MM.1S (cell line): ENCODE measurements around the gene PSMD12.

Experiments used
- DNase-seq: peaks from one replicate; pipeline ENCODE4 v3.0.0-alpha.2; 2015
- H2AFZ ChIP-seq: fragments of 300-600 bp; sonication (generic); 2 replicates; pipeline ENCODE4 v1.6.0; 2016; ENCODE audit warnings: antibody characterized with exemption, low read length
- H3F3A ChIP-seq: fragments of 300-600 bp; sonication (generic); 2 replicates; pipeline ENCODE4 v1.6.1; 2016; ENCODE audit warnings: mild to moderate bottlenecking, antibody characterized with exemption, low read length, moderate library complexity, mixed read lengths; ENCODE audit not compliant: insufficient read depth
- H3K27ac ChIP-seq: fragments of 300-600 bp; sonication (generic); 2 replicates; pipeline ENCODE4 v1.5.1; 2016; ENCODE audit warnings: mild to moderate bottlenecking, low read length
- H3K27me3 ChIP-seq: fragments of 300-600 bp; sonication (generic); replicated peaks from 2 replicates; pipeline ENCODE4 v1.6.0; 2016; ENCODE audit warnings: low read length; ENCODE audit not compliant: insufficient read depth
- H3K36me3 ChIP-seq: fragments of 300-600 bp; sonication (generic); replicated peaks from 2 replicates; pipeline ENCODE4 v1.6.1; 2016; ENCODE audit warnings: mild to moderate bottlenecking, low read length, mixed read lengths; ENCODE audit not compliant: insufficient read depth
- H3K4me1 ChIP-seq: fragments of 300-600 bp; sonication (generic); 2 replicates; pipeline ENCODE4 v1.6.1; 2016; ENCODE audit warnings: low read length, mixed read lengths
- H3K4me2 ChIP-seq: fragments of 300-600 bp; sonication (generic); 2 replicates; pipeline ENCODE4 v1.6.0; 2016; ENCODE audit warnings: low read depth, low read length
- H3K4me3 ChIP-seq: fragments of 300-600 bp; sonication (generic); 2 replicates; pipeline ENCODE4 v1.5.1; 2016; ENCODE audit warnings: low read length, mixed read lengths
- H3K79me2 ChIP-seq: fragments of 300-600 bp; sonication (generic); 2 replicates; pipeline ENCODE4 v1.6.1; 2016; ENCODE audit warnings: mixed run types, low read length, mixed read lengths
- H3K9ac ChIP-seq: fragments of 300-600 bp; sonication (generic); 2 replicates; pipeline ENCODE4 v1.6.1; 2016; ENCODE audit warnings: low read length, mixed read lengths
- H3K9me2 ChIP-seq: fragments of 300-600 bp; sonication (generic); replicated peaks from 2 replicates; pipeline ENCODE4 v1.6.1; 2016; ENCODE audit warnings: mild to moderate bottlenecking, low read length, mixed read lengths; ENCODE audit not compliant: insufficient read depth
- H3K9me3 ChIP-seq: fragments of 300-600 bp; sonication (generic); replicated peaks from 2 replicates; pipeline ENCODE4 v1.6.1; 2016; ENCODE audit warnings: mild to moderate bottlenecking, low read length, mixed read lengths; ENCODE audit not compliant: insufficient read depth
- H4K20me1 ChIP-seq: fragments of 300-600 bp; sonication (generic); 2 replicates; pipeline ENCODE4 v1.6.1; 2016; ENCODE audit warnings: mild to moderate bottlenecking, low read length, moderate library complexity, mixed read lengths; ENCODE audit not compliant: insufficient read depth
- CTCF ChIP-seq: fragments of 300-600 bp; sonication (generic); IDR thresholded peaks from 2 replicates; pipeline ENCODE4 v1.5.1; 2016; ENCODE audit warnings: antibody characterized with exemption, low read length, mixed read lengths
- EZH2 ChIP-seq: fragments of 300-600 bp; sonication (generic); optimal IDR thresholded peaks from 2 replicates; pipeline ENCODE3; 2017; ENCODE audit warnings: low read depth, mild to moderate bottlenecking, antibody characterized with exemption, low read length, mixed read lengths
- EZH2phosphoT487 ChIP-seq: fragments of 300-600 bp; sonication (generic); IDR thresholded peaks from 2 replicates; pipeline ENCODE4 v1.6.1; 2018; ENCODE audit warnings: antibody characterized with exemption, low read length

Gene PSMD12

GRCh38 chr17:67414130-67414529 lies 47.8 kb upstream of the PSMD12 start:
- DNase-seq = no peak
- H3K9me2 ChIP-seq = no peaks in the 10 kb centered on the region
- H3K4me3 ChIP-seq = no peak overlapping the region
- no peaks in the 10 kb centered on the region for H3K36me3 ChIP-seq
- H3K27me3 ChIP-seq = no peaks in the 10 kb centered on the region
- no peaks in the 10 kb centered on the region for H3K9me3 ChIP-seq
- no peak overlapping the region for H3K27ac ChIP-seq
- no peak overlapping the region for H3K4me2 ChIP-seq
- TF ChIP-seq EZH2phosphoT487 (no peak), EZH2 (no peak), CTCF (no peak)
- H3K9ac ChIP-seq = no peak overlapping the region
- H3K4me1 ChIP-seq = no peaks in the 10 kb centered on the region
- no peaks in the 10 kb centered on the region for H4K20me1 ChIP-seq
- no peak overlapping the region for H2AFZ ChIP-seq
- no peaks in the 10 kb centered on the region for H3F3A ChIP-seq
- H3K79me2 ChIP-seq = peaks cover 19% of the 10 kb centered on the region

- no peak overlapping the region for H3K4me3 ChIP-seq
- H2AFZ ChIP-seq = no peak overlapping the region
- no peaks in the 10 kb centered on the region for H3K9me2 ChIP-seq
- H4K20me1 ChIP-seq = no peaks in the 10 kb centered on the region
- H3K36me3 ChIP-seq = no peaks in the 10 kb centered on the region
- H3F3A ChIP-seq = no peaks in the 10 kb centered on the region
- H3K27me3 ChIP-seq = no peaks in the 10 kb centered on the region
- no peak overlapping the region for H3K4me2 ChIP-seq
- H3K79me2 ChIP-seq = peaks cover 19% of the 10 kb centered on the region
- TF ChIP-seq EZH2phosphoT487 (no peak), CTCF (no peak), EZH2 (no peak)
- H3K9me3 ChIP-seq = no peaks in the 10 kb centered on the region
- H3K27ac ChIP-seq = no peak overlapping the region
- DNase-seq = no peak
- no peaks in the 10 kb centered on the region for H3K4me1 ChIP-seq
- H3K9ac ChIP-seq = no peak overlapping the region
Observed at GRCh38 chr17:67413388-67413787, 47.0 kb upstream of the PSMD12 start.

GRCh38 chr17:67412941-67413340 lies 46.6 kb upstream of the PSMD12 start:
- Histone ChIP-seq H3K36me3 (no peaks in the 10 kb centered on the region), H2AFZ (no peak overlapping the region), H3K9me2 (no peaks in the 10 kb centered on the region), H3K27me3 (no peaks in the 10 kb centered on the region), H3K27ac (no peak overlapping the region), H3F3A (no peaks in the 10 kb centered on the region), H3K4me2 (no peak overlapping the region), H3K9ac (no peak overlapping the region), H3K9me3 (no peaks in the 10 kb centered on the region), H4K20me1 (no peaks in the 10 kb centered on the region), H3K79me2 (peaks cover 19% of the 10 kb centered on the region), H3K4me3 (no peak overlapping the region), H3K4me1 (no peaks in the 10 kb centered on the region)
- no peak for TF ChIP-seq EZH2
- TF ChIP-seq CTCF = no peak
- TF ChIP-seq EZH2phosphoT487 = no peak
- no peak for DNase-seq
